Astrocyte (in vitro differentiated cells and primary cell): ENCODE results near the gene TNFAIP8L2. TPM values are rescaled to one million over a fixed set of nuclear protein-coding genes. Genes with fewer than 3 reads are reported as not detected.

Experiments used
- DNase-seq: peaks from one replicate; pipeline ENCODE4 v3.0.0-alpha.2; 2010; ENCODE audit warnings: low read depth
- FAIRE-seq: peaks from 2 replicates; lab custom pipeline; 2011; peaks lifted over from hg19 to GRCh38; lab: Jason Lieb, UNC
- H2AFZ ChIP-seq: 2 replicates; pipeline ENCODE4 v1.6.0; 2012; ENCODE audit warnings: low read depth, low read length, inconsistent platforms
- H3K27ac ChIP-seq: 2 replicates; pipeline ENCODE4 v1.5.1; 2011; ENCODE audit warnings: low read depth, low read length, inconsistent platforms
- H3K27me3 ChIP-seq: 2 replicates; pipeline ENCODE4 v1.6.0; 2011; ENCODE audit warnings: low read length, inconsistent platforms; ENCODE audit not compliant: insufficient read depth
- H3K36me3 ChIP-seq: 2 replicates; pipeline ENCODE4 v1.5.1; 2011; ENCODE audit warnings: low read length, inconsistent platforms; ENCODE audit not compliant: insufficient read depth
- H3K4me1 ChIP-seq: 2 replicates; pipeline ENCODE4 v1.5.1; 2011; ENCODE audit warnings: low read length, inconsistent platforms; ENCODE audit not compliant: insufficient read depth
- H3K4me2 ChIP-seq: 2 replicates; pipeline ENCODE4 v1.6.0; 2012; ENCODE audit warnings: low read length, inconsistent platforms
- H3K4me3 ChIP-seq: 2 replicates; pipeline ENCODE4 v1.5.1; 2011; ENCODE audit warnings: low read depth, mild to moderate bottlenecking, low read length, inconsistent platforms; ENCODE audit not compliant: insufficient read depth
- H3K79me2 ChIP-seq: 2 replicates; pipeline ENCODE4 v1.6.0; 2012; ENCODE audit warnings: mild to moderate bottlenecking, low read length, inconsistent platforms; ENCODE audit not compliant: insufficient read depth
- H3K9ac ChIP-seq: 2 replicates; pipeline ENCODE4 v1.6.0; 2012; ENCODE audit warnings: mild to moderate bottlenecking, low read length, inconsistent platforms
- H3K9me3 ChIP-seq: 2 replicates; pipeline ENCODE4 v1.5.1; 2012; ENCODE audit warnings: low read depth, mild to moderate bottlenecking, low read length, inconsistent platforms; ENCODE audit not compliant: insufficient read depth
- H4K20me1 ChIP-seq: 2 replicates; pipeline ENCODE4 v1.6.0; 2012; ENCODE audit warnings: low read length, inconsistent platforms; ENCODE audit not compliant: insufficient read depth
- H3K27ac Mint-ChIP-seq: one replicate; pipeline ENCODE4 v1.8.0; 2021; ENCODE audit warnings: mild to moderate bottlenecking, mixed read lengths; ENCODE audit not compliant: unreplicated experiment
- H3K27me3 Mint-ChIP-seq: one replicate; pipeline ENCODE4 v1.8.0; 2021; ENCODE audit warnings: low read depth, mixed read lengths; ENCODE audit not compliant: unreplicated experiment
- H3K36me3 Mint-ChIP-seq: one replicate; pipeline ENCODE4 v1.8.0; 2021; ENCODE audit warnings: low read depth, mixed read lengths; ENCODE audit not compliant: unreplicated experiment
- H3K4me1 Mint-ChIP-seq: one replicate; pipeline ENCODE4 v1.8.0; 2021; ENCODE audit warnings: low read depth, mixed read lengths; ENCODE audit not compliant: unreplicated experiment
- H3K4me3 Mint-ChIP-seq: one replicate; pipeline ENCODE4 v1.8.0; 2021; ENCODE audit warnings: mild to moderate bottlenecking, moderate library complexity, mixed read lengths; ENCODE audit not compliant: unreplicated experiment
- H3K9me3 Mint-ChIP-seq: one replicate; pipeline ENCODE4 v1.8.0; 2021; ENCODE audit warnings: mild to moderate bottlenecking, mixed read lengths; ENCODE audit not compliant: unreplicated experiment
- CTCF ChIP-seq: IDR thresholded peaks from 2 replicates; pipeline ENCODE4 v1.5.1; 2011; ENCODE audit warnings: low read depth, mild to moderate bottlenecking, inconsistent platforms, low read length, moderate library complexity; ENCODE audit not compliant: insufficient read depth
- EZH2 ChIP-seq: IDR thresholded peaks from 2 replicates; pipeline ENCODE4 v1.6.1; 2012; ENCODE audit warnings: mild to moderate bottlenecking, low read length, inconsistent platforms; ENCODE audit not compliant: insufficient read depth
- total RNA-seq: library from RNA; stranded (reverse); gene quantifications from 2 replicates; pipeline ENCODE4 v1.2.1, GENCODE V29; 2021

The TNFAIP8L2 gene
- total RNA-seq, 1 donor from 2014 or later: not detected

- peaks cover 14% of the 10 kb centered on the region for H3K4me1 ChIP-seq
- H3K27me3 Mint-ChIP-seq: peaks cover 18% of the 10 kb centered on the region
Measured at GRCh38 chr1:151146412-151147131, 9.9 kb upstream of the TNFAIP8L2 start, which contains the start of gene SEMA6C. SEMA6C (minus strand) TSS chr1:151146631; CDS start chr1:151142621, 4,010 bp downstream.

GRCh38 chr1:151147132-151147503 is 9.3 kb upstream of the TNFAIP8L2 start:
- peaks cover 14% of the 10 kb centered on the region for H3K4me1 ChIP-seq
- Mint-ChIP-seq H3K27me3 (peaks cover 18% of the 10 kb centered on the region), H3K27ac (peak overlapping the region; percentile 85), H3K9me3 (no peaks in the 10 kb centered on the region), H3K4me3 (peak overlapping the region; percentile 91), H3K4me1 (peaks cover 16% of the 10 kb centered on the region), H3K36me3 (peaks cover 5% of the 10 kb centered on the region)
- FAIRE-seq (no peak), DNase-seq (no peak)
- peak overlapping the region; percentile 84 for H3K4me2 ChIP-seq
- peaks cover 12% of the 10 kb centered on the region for H4K20me1 ChIP-seq
- H3K27me3 ChIP-seq: peaks cover 2% of the 10 kb centered on the region
- peak overlapping the region; percentile 81 for H3K9ac ChIP-seq
- peak overlapping the region; percentile 71 for H3K4me3 ChIP-seq
- peak overlapping the region; percentile 1 for H3K27ac ChIP-seq
- H3K9me3 ChIP-seq: no peaks in the 10 kb centered on the region
- no peaks in the 10 kb centered on the region for H3K36me3 ChIP-seq
- no peaks in the 10 kb centered on the region for H3K79me2 ChIP-seq
- TF ChIP-seq CTCF (no peak), EZH2 (no peak)
- peak overlapping the region; percentile 80 for H2AFZ ChIP-seq

More at GRCh38 chr1:151146412-151147131, 9.9 kb upstream of the TNFAIP8L2 start, which contains the start of gene SEMA6C:
- peak within 1 kb of the TSS; percentile 1 for H3K27ac ChIP-seq
- peak within 1 kb of the TSS; percentile 85 for H3K27ac Mint-ChIP-seq
- H3K4me2 ChIP-seq: peak within 1 kb of the TSS; percentile 84
- H2AFZ ChIP-seq: peak within 1 kb of the TSS; percentile 82
- H4K20me1 ChIP-seq: peaks cover 12% of the 10 kb centered on the region
- H3K4me3 Mint-ChIP-seq: peak within 1 kb of the TSS; percentile 91
- DNase-seq (peak; percentile 82), FAIRE-seq (no peak)
- no peaks in the 10 kb centered on the region for H3K9me3 ChIP-seq
- H3K9me3 Mint-ChIP-seq: no peaks in the 10 kb centered on the region
- H3K9ac ChIP-seq: peak within 1 kb of the TSS; percentile 81
- no peaks in the 10 kb centered on the region for H3K79me2 ChIP-seq
- no peak for TF ChIP-seq CTCF
- no peak for TF ChIP-seq EZH2
- H3K27me3 ChIP-seq: peaks cover 2% of the 10 kb centered on the region
- H3K36me3 ChIP-seq: no peaks in the 10 kb centered on the region
- peaks cover 5% of the 10 kb centered on the region for H3K36me3 Mint-ChIP-seq
- peaks cover 16% of the 10 kb centered on the region for H3K4me1 Mint-ChIP-seq
- H3K4me3 ChIP-seq: peak within 1 kb of the TSS; percentile 71

- Histone ChIP-seq H3K4me3 (no peak overlapping the region), H3K27ac (no peak overlapping the region), H4K20me1 (peaks cover 12% of the 10 kb centered on the region), H3K9me3 (no peaks in the 10 kb centered on the region), H3K79me2 (no peaks in the 10 kb centered on the region), H2AFZ (no peak overlapping the region), H3K4me2 (no peak overlapping the region), H3K4me1 (peaks cover 14% of the 10 kb centered on the region), H3K9ac (no peak overlapping the region), H3K36me3 (no peaks in the 10 kb centered on the region), H3K27me3 (peaks cover 2% of the 10 kb centered on the region)
- peak overlapping the region; percentile 77 for H3K27ac Mint-ChIP-seq
- no peak overlapping the region for H3K4me3 Mint-ChIP-seq
- no peaks in the 10 kb centered on the region for H3K9me3 Mint-ChIP-seq
- H3K27me3 Mint-ChIP-seq: peaks cover 18% of the 10 kb centered on the region
- peaks cover 16% of the 10 kb centered on the region for H3K4me1 Mint-ChIP-seq
- H3K36me3 Mint-ChIP-seq: peaks cover 5% of the 10 kb centered on the region
- DNase-seq (no peak), FAIRE-seq (no peak)
- TF ChIP-seq EZH2 (no peak), CTCF (no peak)
Measured at GRCh38 chr1:151147665-151148064, 8.8 kb upstream of the TNFAIP8L2 start.
